GM23338 (cell line): ENCODE data around the gene CXXC1. TPM values are rescaled to one million over a fixed set of nuclear protein-coding genes. Genes with fewer than 3 reads are reported as not detected.
A peak's percentile ranks its signal among the peaks of the same experiment; 100 is the strongest.

Experiments used
- ATAC-seq: fragments of 200-7000 bp; cut with Tn5 transposase; 3 replicates; pipeline ENCODE4 v1.9.1; 2020
- DNase-seq: peaks from one replicate; pipeline ENCODE4 v3.0.0-alpha.2; 2015; ENCODE audit warnings: low spot score
- H2AFZ ChIP-seq: fragments of 200-600 bp; sonication (generic); 2 replicates; pipeline ENCODE4 v1.8.0; 2016; ENCODE audit warnings: antibody characterized with exemption, mild to moderate bottlenecking, moderate library complexity
- H3F3A ChIP-seq: fragments of 200-600 bp; sonication (generic); replicated peaks from 2 replicates; pipeline ENCODE4 v1.8.0; 2017; ENCODE audit warnings: antibody characterized with exemption, mixed run types, low read depth
- H3K27ac ChIP-seq: fragments of 200-600 bp; sonication (generic); 2 replicates; pipeline ENCODE4 v1.6.1; 2016; ENCODE audit warnings: low read depth
- H3K27me3 ChIP-seq: fragments of 200-600 bp; sonication (generic); 2 replicates; pipeline ENCODE4 v1.8.0; 2016; ENCODE audit warnings: mild to moderate bottlenecking, mixed run types, moderate library complexity; ENCODE audit not compliant: insufficient read depth
- H3K36me3 ChIP-seq: fragments of 200-600 bp; sonication (generic); 2 replicates; pipeline ENCODE4 v1.8.0; 2016; ENCODE audit warnings: mild to moderate bottlenecking; ENCODE audit not compliant: insufficient read depth
- H3K4me1 ChIP-seq: fragments of 200-600 bp; sonication (generic); 2 replicates; pipeline ENCODE4 v1.8.0; 2016; ENCODE audit warnings: mild to moderate bottlenecking, moderate library complexity; ENCODE audit not compliant: insufficient read depth
- H3K4me2 ChIP-seq: fragments of 200-600 bp; sonication (generic); 2 replicates; pipeline ENCODE4 v1.7.1; 2017; ENCODE audit warnings: mixed run types
- H3K4me3 ChIP-seq: fragments of 200-600 bp; sonication (generic); 2 replicates; pipeline ENCODE4 v1.6.1; 2016; ENCODE audit warnings: mixed run types
- H3K79me2 ChIP-seq: fragments of 200-600 bp; sonication (generic); replicated peaks from 2 replicates; pipeline ENCODE4 v1.8.0; 2017; ENCODE audit warnings: mild to moderate bottlenecking; ENCODE audit not compliant: insufficient read depth
- H3K9me2 ChIP-seq: fragments of 200-600 bp; sonication (generic); 2 replicates; pipeline ENCODE4 v1.8.0; 2017; ENCODE audit not compliant: insufficient read depth
- H4K20me1 ChIP-seq: fragments of 200-600 bp; sonication (generic); replicated peaks from 2 replicates; pipeline ENCODE4 v1.8.0; 2017; ENCODE audit warnings: mild to moderate bottlenecking; ENCODE audit not compliant: insufficient read depth
- H3K27ac Mint-ChIP-seq: 2 replicates; pipeline ENCODE4 v1.8.0; 2020; ENCODE audit warnings: inconsistent platforms, mild to moderate bottlenecking, moderate library complexity, mixed read lengths
- H3K27me3 Mint-ChIP-seq: 3 replicates; pipeline ENCODE4 v1.8.0; 2022; ENCODE audit warnings: low read depth, mild to moderate bottlenecking, moderate library complexity, mixed read lengths, inconsistent platforms; ENCODE audit not compliant: insufficient read depth, poor library complexity
- H3K36me3 Mint-ChIP-seq: 3 replicates; pipeline ENCODE4 v1.8.0; 2021; ENCODE audit warnings: low read depth, mild to moderate bottlenecking, inconsistent platforms, moderate library complexity, mixed read lengths
- H3K4me1 Mint-ChIP-seq: 3 replicates; pipeline ENCODE4 v1.8.0; 2020; ENCODE audit warnings: mild to moderate bottlenecking, inconsistent platforms, mixed read lengths
- H3K4me3 Mint-ChIP-seq: 3 replicates; pipeline ENCODE4 v1.8.0; 2021; ENCODE audit warnings: moderate library complexity, mild to moderate bottlenecking, inconsistent platforms, mixed read lengths
- H3K9me3 Mint-ChIP-seq: 3 replicates; pipeline ENCODE4 v1.8.0; 2020; ENCODE audit warnings: moderate library complexity, mild to moderate bottlenecking, inconsistent platforms, mixed read lengths
- POLR2AphosphoS5 ChIP-seq: IDR thresholded peaks from 2 replicates; pipeline ENCODE4 v1.6.1; 2016; ENCODE audit warnings: antibody characterized with exemption, low read depth
- polyA plus RNA-seq: library from polyadenylated mRNA; unstranded; fragments of >200 nt; fragmentation: Nextera tagmentation; extraction: Ambion mirVana; gene quantifications from 2 replicates; pipeline ENCODE4 v1.2.1, GENCODE V29; 2016
- total RNA-seq: library from RNA; depleted of rRNA; stranded (reverse); fragments of >200 nt; shearing (Covaris generic); gene quantifications from 2 replicates; pipeline ENCODE4 v1.2.3, GENCODE V29; 2014
- TF ChIP-seq, protein P1 (sequence below): fragments of 250-450 bp; sonication (Bioruptor Pico); IDR thresholded peaks from 2 replicates; pipeline ENCODE4 v1.5.0; 2020; ENCODE audit warnings: mild to moderate bottlenecking, moderate library complexity
- TF ChIP-seq, protein P2 (sequence below): IDR thresholded peaks from one replicate; pipeline ENCODE4 v1.6.1; 2018; ENCODE audit warnings: antibody characterized with exemption; ENCODE audit not compliant: unreplicated experiment

CXXC1 gene
- total and polyA plus RNA-seq, 2 experiments from 2014 or later = 59.0 to 74.3 TPM

DNA sequence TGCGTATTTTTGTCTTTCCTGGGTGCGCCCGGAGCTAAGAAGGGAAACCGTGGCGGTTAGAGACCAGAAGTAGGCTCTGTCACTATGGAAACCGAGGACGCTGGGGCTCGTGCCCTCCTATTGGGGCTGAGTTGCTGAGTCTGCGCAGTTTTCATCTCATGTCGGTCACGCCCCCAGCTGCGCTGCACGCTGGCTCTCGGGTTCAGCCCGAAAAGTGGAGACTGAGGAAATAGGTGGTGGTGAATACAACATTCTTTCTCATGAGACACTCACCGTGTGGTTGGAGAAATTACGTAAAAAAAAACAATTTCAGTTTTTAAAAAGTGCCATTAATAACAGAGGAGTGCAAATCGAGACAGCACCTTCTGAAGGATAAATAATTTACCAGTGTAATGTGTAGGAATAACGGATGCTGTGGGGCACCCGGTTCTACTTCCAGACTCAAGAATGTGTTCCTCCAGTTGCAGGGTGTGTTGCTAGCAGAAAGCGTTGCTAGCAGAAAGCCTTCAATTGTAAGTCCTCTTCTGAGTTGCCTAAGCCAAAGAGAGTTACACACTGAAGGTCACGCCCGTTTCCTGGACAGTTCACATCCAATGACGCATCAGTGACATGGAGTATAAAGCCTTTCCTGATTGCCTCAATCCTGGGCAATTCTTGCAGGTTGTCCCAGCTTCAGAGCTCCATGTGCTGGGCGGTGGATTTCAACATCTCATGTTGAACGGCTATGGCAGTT lies 20.4 kb upstream of the CXXC1 start (continued):
- TF ChIP-seq, protein P1, sequence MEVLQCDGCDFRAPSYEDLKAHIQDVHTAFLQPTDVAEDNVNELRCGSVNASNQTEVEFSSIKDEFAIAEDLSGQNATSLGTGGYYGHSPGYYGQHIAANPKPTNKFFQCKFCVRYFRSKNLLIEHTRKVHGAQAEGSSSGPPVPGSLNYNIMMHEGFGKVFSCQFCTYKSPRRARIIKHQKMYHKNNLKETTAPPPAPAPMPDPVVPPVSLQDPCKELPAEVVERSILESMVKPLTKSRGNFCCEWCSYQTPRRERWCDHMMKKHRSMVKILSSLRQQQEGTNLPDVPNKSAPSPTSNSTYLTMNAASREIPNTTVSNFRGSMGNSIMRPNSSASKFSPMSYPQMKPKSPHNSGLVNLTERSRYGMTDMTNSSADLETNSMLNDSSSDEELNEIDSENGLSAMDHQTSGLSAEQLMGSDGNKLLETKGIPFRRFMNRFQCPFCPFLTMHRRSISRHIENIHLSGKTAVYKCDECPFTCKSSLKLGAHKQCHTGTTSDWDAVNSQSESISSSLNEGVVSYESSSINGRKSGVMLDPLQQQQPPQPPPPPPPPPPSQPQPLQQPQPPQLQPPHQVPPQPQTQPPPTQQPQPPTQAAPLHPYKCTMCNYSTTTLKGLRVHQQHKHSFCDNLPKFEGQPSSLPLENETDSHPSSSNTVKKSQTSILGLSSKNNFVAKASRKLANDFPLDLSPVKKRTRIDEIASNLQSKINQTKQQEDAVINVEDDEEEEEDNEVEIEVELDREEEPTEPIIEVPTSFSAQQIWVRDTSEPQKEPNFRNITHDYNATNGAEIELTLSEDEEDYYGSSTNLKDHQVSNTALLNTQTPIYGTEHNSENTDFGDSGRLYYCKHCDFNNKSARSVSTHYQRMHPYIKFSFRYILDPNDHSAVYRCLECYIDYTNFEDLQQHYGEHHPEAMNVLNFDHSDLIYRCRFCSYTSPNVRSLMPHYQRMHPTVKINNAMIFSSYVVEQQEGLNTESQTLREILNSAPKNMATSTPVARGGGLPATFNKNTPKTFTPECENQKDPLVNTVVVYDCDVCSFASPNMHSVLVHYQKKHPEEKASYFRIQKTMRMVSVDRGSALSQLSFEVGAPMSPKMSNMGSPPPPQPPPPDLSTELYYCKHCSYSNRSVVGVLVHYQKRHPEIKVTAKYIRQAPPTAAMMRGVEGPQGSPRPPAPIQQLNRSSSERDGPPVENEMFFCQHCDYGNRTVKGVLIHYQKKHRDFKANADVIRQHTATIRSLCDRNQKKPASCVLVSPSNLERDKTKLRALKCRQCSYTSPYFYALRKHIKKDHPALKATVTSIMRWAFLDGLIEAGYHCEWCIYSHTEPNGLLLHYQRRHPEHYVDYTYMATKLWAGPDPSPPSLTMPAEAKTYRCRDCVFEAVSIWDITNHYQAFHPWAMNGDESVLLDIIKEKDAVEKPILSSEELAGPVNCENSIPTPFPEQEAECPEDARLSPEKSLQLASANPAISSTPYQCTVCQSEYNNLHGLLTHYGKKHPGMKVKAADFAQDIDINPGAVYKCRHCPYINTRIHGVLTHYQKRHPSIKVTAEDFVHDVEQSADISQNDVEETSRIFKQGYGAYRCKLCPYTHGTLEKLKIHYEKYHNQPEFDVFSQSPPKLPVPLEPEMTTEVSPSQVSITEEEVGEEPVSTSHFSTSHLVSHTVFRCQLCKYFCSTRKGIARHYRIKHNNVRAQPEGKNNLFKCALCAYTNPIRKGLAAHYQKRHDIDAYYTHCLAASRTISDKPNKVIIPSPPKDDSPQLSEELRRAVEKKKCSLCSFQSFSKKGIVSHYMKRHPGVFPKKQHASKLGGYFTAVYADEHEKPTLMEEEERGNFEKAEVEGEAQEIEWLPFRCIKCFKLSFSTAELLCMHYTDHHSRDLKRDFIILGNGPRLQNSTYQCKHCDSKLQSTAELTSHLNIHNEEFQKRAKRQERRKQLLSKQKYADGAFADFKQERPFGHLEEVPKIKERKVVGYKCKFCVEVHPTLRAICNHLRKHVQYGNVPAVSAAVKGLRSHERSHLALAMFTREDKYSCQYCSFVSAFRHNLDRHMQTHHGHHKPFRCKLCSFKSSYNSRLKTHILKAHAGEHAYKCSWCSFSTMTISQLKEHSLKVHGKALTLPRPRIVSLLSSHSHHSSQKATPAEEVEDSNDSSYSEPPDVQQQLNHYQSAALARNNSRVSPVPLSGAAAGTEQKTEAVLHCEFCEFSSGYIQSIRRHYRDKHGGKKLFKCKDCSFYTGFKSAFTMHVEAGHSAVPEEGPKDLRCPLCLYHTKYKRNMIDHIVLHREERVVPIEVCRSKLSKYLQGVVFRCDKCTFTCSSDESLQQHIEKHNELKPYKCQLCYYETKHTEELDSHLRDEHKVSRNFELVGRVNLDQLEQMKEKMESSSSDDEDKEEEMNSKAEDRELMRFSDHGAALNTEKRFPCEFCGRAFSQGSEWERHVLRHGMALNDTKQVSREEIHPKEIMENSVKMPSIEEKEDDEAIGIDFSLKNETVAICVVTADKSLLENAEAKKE = no peak

- H3K79me2 ChIP-seq = no peaks in the 10 kb centered on the region
- ATAC-seq (peak; percentile 65), DNase-seq (no peak)
- H3K4me2 ChIP-seq = peak overlapping the region; percentile 69
- no peak for TF ChIP-seq POLR2AphosphoS5
- peak overlapping the region; percentile 59 for H3K4me3 ChIP-seq
- no peaks in the 10 kb centered on the region for H3K36me3 ChIP-seq
- Mint-ChIP-seq H3K4me1 (no peaks in the 10 kb centered on the region), H3K4me3 (peak overlapping the region; percentile 79), H3K27ac (no peak overlapping the region), H3K27me3 (peaks cover 11% of the 10 kb centered on the region), H3K9me3 (peaks cover 4% of the 10 kb centered on the region; the same call in 1 of the 3 replicates), H3K36me3 (no peaks in the 10 kb centered on the region)
- peaks cover 49% of the 10 kb centered on the region for H3K27me3 ChIP-seq
- H4K20me1 ChIP-seq = no peaks in the 10 kb centered on the region
- peaks cover 5% of the 10 kb centered on the region; the same call in 1 of the 2 replicates for H3K4me1 ChIP-seq
- no peaks in the 10 kb centered on the region for H3K9me2 ChIP-seq
- H3K27ac ChIP-seq = no peak overlapping the region
- H2AFZ ChIP-seq = peak overlapping the region; percentile 77; the same call in 1 of the 2 replicates
- H3F3A ChIP-seq = no peaks in the 10 kb centered on the region
Observed at GRCh38 chr18:50307400-50307737, 19.9 kb upstream of the CXXC1 start.

- H3K36me3 Mint-ChIP-seq = no peaks in the 10 kb centered on the region
- H3K4me3 Mint-ChIP-seq = peak overlapping the region; percentile 79; the same call in 2 of the 3 replicates
- H2AFZ ChIP-seq = peak overlapping the region; percentile 77; the same call in 1 of the 2 replicates
- peaks cover 5% of the 10 kb centered on the region; the same call in 1 of the 2 replicates for H3K4me1 ChIP-seq
- peaks cover 51% of the 10 kb centered on the region for H3K27me3 ChIP-seq
- H3F3A ChIP-seq = no peaks in the 10 kb centered on the region
- H3K9me3 Mint-ChIP-seq = peaks cover 4% of the 10 kb centered on the region; the same call in 1 of the 3 replicates
- no peaks in the 10 kb centered on the region for H3K36me3 ChIP-seq
- DNase-seq (peak; percentile 21), ATAC-seq (peak; percentile 29)
- no peak overlapping the region for H3K27ac ChIP-seq
- H3K4me2 ChIP-seq = peak overlapping the region; percentile 69
- no peaks in the 10 kb centered on the region for H3K79me2 ChIP-seq
- H3K27me3 Mint-ChIP-seq = peaks cover 11% of the 10 kb centered on the region
- H3K27ac Mint-ChIP-seq = no peak overlapping the region
- no peaks in the 10 kb centered on the region for H3K4me1 Mint-ChIP-seq
- peak overlapping the region; percentile 59 for H3K4me3 ChIP-seq
- no peaks in the 10 kb centered on the region for H3K9me2 ChIP-seq
- no peaks in the 10 kb centered on the region for H4K20me1 ChIP-seq
- TF ChIP-seq, protein P2, sequence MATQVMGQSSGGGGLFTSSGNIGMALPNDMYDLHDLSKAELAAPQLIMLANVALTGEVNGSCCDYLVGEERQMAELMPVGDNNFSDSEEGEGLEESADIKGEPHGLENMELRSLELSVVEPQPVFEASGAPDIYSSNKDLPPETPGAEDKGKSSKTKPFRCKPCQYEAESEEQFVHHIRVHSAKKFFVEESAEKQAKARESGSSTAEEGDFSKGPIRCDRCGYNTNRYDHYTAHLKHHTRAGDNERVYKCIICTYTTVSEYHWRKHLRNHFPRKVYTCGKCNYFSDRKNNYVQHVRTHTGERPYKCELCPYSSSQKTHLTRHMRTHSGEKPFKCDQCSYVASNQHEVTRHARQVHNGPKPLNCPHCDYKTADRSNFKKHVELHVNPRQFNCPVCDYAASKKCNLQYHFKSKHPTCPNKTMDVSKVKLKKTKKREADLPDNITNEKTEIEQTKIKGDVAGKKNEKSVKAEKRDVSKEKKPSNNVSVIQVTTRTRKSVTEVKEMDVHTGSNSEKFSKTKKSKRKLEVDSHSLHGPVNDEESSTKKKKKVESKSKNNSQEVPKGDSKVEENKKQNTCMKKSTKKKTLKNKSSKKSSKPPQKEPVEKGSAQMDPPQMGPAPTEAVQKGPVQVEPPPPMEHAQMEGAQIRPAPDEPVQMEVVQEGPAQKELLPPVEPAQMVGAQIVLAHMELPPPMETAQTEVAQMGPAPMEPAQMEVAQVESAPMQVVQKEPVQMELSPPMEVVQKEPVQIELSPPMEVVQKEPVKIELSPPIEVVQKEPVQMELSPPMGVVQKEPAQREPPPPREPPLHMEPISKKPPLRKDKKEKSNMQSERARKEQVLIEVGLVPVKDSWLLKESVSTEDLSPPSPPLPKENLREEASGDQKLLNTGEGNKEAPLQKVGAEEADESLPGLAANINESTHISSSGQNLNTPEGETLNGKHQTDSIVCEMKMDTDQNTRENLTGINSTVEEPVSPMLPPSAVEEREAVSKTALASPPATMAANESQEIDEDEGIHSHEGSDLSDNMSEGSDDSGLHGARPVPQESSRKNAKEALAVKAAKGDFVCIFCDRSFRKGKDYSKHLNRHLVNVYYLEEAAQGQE = no peak
Observed at GRCh38 chr18:50306944-50307343, 19.5 kb upstream of the CXXC1 start.
